Skeletal muscle tissue (tissue), 4 donors: Measurements from ENCODE around the gene SUSD3. TPM values are rescaled to one million over a fixed set of nuclear protein-coding genes. Genes with fewer than 3 reads are reported as not detected.

Experiments used
- H3K27ac ChIP-seq: one replicate; pipeline ENCODE4 v1.7.0; 2013; ENCODE audit warnings: mild to moderate bottlenecking, low read depth, low read length, inconsistent platforms
- H3K27me3 ChIP-seq, 3 donors: one replicate each; pipeline ENCODE4 v1.7.0; 2013; ENCODE audit warnings: low read length in 3 of 3; ENCODE audit not compliant: control insufficient read depth in 3 of 3, insufficient read depth in 3 of 3
- H3K36me3 ChIP-seq, 3 donors: one replicate each; pipeline ENCODE4 v1.7.0; 2013; ENCODE audit warnings: low read length in 3 of 3; ENCODE audit not compliant: control insufficient read depth in 3 of 3, insufficient read depth in 3 of 3
- H3K4me1 ChIP-seq, 3 donors: one replicate each; pipeline ENCODE4 v1.7.0; 2013; ENCODE audit warnings: low read length in 3 of 3, mild to moderate bottlenecking in 3 of 3; ENCODE audit not compliant: control insufficient read depth in 3 of 3, insufficient read depth in 3 of 3
- H3K4me3 ChIP-seq, 3 donors: one replicate each; pipeline ENCODE4 v1.7.0; 2013; ENCODE audit warnings: low read length in 3 of 3
- H3K9ac ChIP-seq, 3 donors: one replicate each; pipeline ENCODE4 v1.7.0; 2013; ENCODE audit warnings: low read length in 3 of 3, mild to moderate bottlenecking in 3 of 3, moderate library complexity in 2 of 3, low read depth in 1 of 3
- H3K9me3 ChIP-seq, 3 donors: one replicate each; pipeline ENCODE4 v1.7.0; 2013; ENCODE audit warnings: low read length in 3 of 3; ENCODE audit not compliant: control insufficient read depth in 3 of 3
- total RNA-seq: library from RNA; depleted of rRNA; stranded (reverse); fragments of >200 nt; gene quantifications from one replicate; pipeline ENCODE4 v1.2.3, GENCODE V29; 2014
- donor health status: Osteomylitis.

The SUSD3 gene
- total RNA-seq, 1 donor from 2014 or later, result 2.6 TPM

- H3K9ac ChIP-seq, result no peak overlapping the region
- H3K4me1 ChIP-seq, result no peaks in the 10 kb centered on the region
- H3K27ac ChIP-seq, result no peak overlapping the region
- H3K36me3 ChIP-seq, result no peaks in the 10 kb centered on the region
- no peaks in the 10 kb centered on the region for H3K9me3 ChIP-seq
- H3K27me3 ChIP-seq, result no peaks in the 10 kb centered on the region
- H3K4me3 ChIP-seq, result no peak overlapping the region
Measured at GRCh38 chr9:93084471-93084881, 26.0 kb downstream of the SUSD3 start.

GRCh38 chr9:93085676-93086075 is 27.2 kb downstream of the SUSD3 start:
- no peaks in the 10 kb centered on the region for H3K9me3 ChIP-seq
- no peaks in the 10 kb centered on the region for H3K4me1 ChIP-seq
- H3K4me3 ChIP-seq, result no peak overlapping the region
- H3K27me3 ChIP-seq, result no peaks in the 10 kb centered on the region
- H3K9ac ChIP-seq, result no peak overlapping the region
- no peak overlapping the region for H3K27ac ChIP-seq
- no peaks in the 10 kb centered on the region for H3K36me3 ChIP-seq

GRCh38 chr9:93086447-93087224 is 28.1 kb downstream of the SUSD3 start:
- H3K9ac ChIP-seq, result no peak overlapping the region

GRCh38 chr9:93087971-93088655 is 29.6 kb downstream of the SUSD3 start:
- no peaks in the 10 kb centered on the region for H3K27me3 ChIP-seq
- peaks cover 0 to 9% (median 6%) of the 10 kb centered on the region in 3 donors for H3K4me1 ChIP-seq
- H3K36me3 ChIP-seq, result no peaks in the 10 kb centered on the region
- H3K9me3 ChIP-seq, result no peaks in the 10 kb centered on the region
- no peak overlapping the region for H3K27ac ChIP-seq
- no peak overlapping the region for H3K4me3 ChIP-seq
- no peak overlapping the region for H3K9ac ChIP-seq

More at GRCh38 chr9:93086447-93087224, 28.1 kb downstream of the SUSD3 start:
- Histone ChIP-seq H3K9me3 (no peaks in the 10 kb centered on the region), H3K36me3 (no peaks in the 10 kb centered on the region), H3K27me3 (no peaks in the 10 kb centered on the region), H3K4me3 (no peak overlapping the region), H3K4me1 (no peaks in the 10 kb centered on the region), H3K27ac (no peak overlapping the region)

GRCh38 chr9:93088656-93089015 is 30.1 kb downstream of the SUSD3 start:
- no peak overlapping the region for H3K27ac ChIP-seq
- H3K4me1 ChIP-seq, result peaks cover 3 to 11% (median 8%) of the 10 kb centered on the region in 3 donors
- H3K9me3 ChIP-seq, result no peaks in the 10 kb centered on the region
- no peak overlapping the region for H3K4me3 ChIP-seq
- H3K9ac ChIP-seq, result no peak overlapping the region
- H3K27me3 ChIP-seq, result no peaks in the 10 kb centered on the region
- no peaks in the 10 kb centered on the region for H3K36me3 ChIP-seq

GRCh38 chr9:93089024-93089423 is 30.5 kb downstream of the SUSD3 start:
- H3K36me3 ChIP-seq, result no peaks in the 10 kb centered on the region

GRCh38 chr9:93089481-93089991 is 31.0 kb downstream of the SUSD3 start:
- Histone ChIP-seq H3K36me3 (no peaks in the 10 kb centered on the region), H3K27me3 (no peaks in the 10 kb centered on the region), H3K4me3 (no peak overlapping the region), H3K27ac (no peak overlapping the region), H3K4me1 (peaks cover 11 to 20% (median 17%) of the 10 kb centered on the region in 3 donors), H3K9me3 (no peaks in the 10 kb centered on the region), H3K9ac (no peak overlapping the region)

More at GRCh38 chr9:93089024-93089423, 30.5 kb downstream of the SUSD3 start:
- Histone ChIP-seq H3K27ac (no peak overlapping the region), H3K27me3 (no peaks in the 10 kb centered on the region), H3K9me3 (no peaks in the 10 kb centered on the region), H3K4me3 (no peak overlapping the region), H3K4me1 (peaks cover 6 to 15% (median 12%) of the 10 kb centered on the region in 3 donors), H3K9ac (no peak overlapping the region)

- H3K9me3 ChIP-seq, result no peaks in the 10 kb centered on the region
- H3K27me3 ChIP-seq, result no peaks in the 10 kb centered on the region
- peaks cover 16 to 27% (median 22%) of the 10 kb centered on the region in 3 donors for H3K4me1 ChIP-seq
- no peak overlapping the region for H3K9ac ChIP-seq
- H3K36me3 ChIP-seq, result no peaks in the 10 kb centered on the region
- no peak overlapping the region for H3K4me3 ChIP-seq
- no peak overlapping the region for H3K27ac ChIP-seq
Measured at GRCh38 chr9:93090091-93090655, 31.7 kb downstream of the SUSD3 start.

- Histone ChIP-seq H3K27me3 (no peaks in the 10 kb centered on the region), H3K27ac (no peak overlapping the region), H3K4me3 (no peak overlapping the region), H3K9ac (no peak overlapping the region), H3K4me1 (peaks cover 16 to 29% (median 22%) of the 10 kb centered on the region in 3 donors), H3K9me3 (no peaks in the 10 kb centered on the region), H3K36me3 (no peaks in the 10 kb centered on the region)
Measured at GRCh38 chr9:93091056-93091452, 32.6 kb downstream of the SUSD3 start.
